IMR-90 (cell line): Measurements from ENCODE around the gene SGMS1. TPM values are rescaled to one million over a fixed set of nuclear protein-coding genes. Genes with fewer than 3 reads are reported as not detected.

ENCODE experiments used
- ATAC-seq: fragments of 200-7000 bp; cut with Tn5 transposase; 2 replicates; pipeline ENCODE4 v1.9.1; 2020; ENCODE audit warnings: low read depth, mild to moderate bottlenecking, moderate library complexity
- BruUV-seq: library from RNA; stranded (reverse); fragments of 400-500 nt; replicated peaks from 2 replicates; lab custom pipeline; 2021; lab: Mats Ljungman, UMichigan
- CTCF ChIA-PET: fragments of 300-600 bp; formaldehyde crosslinking; extraction: SDS; loops from one replicate; lab custom pipeline; 2021; ENCODE audit warnings: antibody characterized with exemption; lab: Yijun Ruan, JAX
- POLR2A ChIA-PET: fragments of 300-600 bp; sonication (Branson Sonifier 250); formaldehyde crosslinking; loops from one replicate; lab custom pipeline; 2022; ENCODE audit warnings: antibody characterized with exemption; ENCODE audit not compliant: unreplicated experiment; lab: Charles Lee
- DNase-seq: peaks from one replicate; pipeline ENCODE4 v3.0.0; 2013
- H2AFZ ChIP-seq: replicated peaks from 2 replicates; pipeline ENCODE3; 2013; ENCODE audit warnings: low read length, mild to moderate bottlenecking; ENCODE audit not compliant: poor library complexity
- H2AK5ac ChIP-seq: 2 replicates; pipeline ENCODE4 v1.6.1; 2013; ENCODE audit warnings: low read depth, low read length, inconsistent platforms
- H2AK9ac ChIP-seq: replicated peaks from 2 replicates; pipeline ENCODE3; 2013; ENCODE audit warnings: mild to moderate bottlenecking, low read depth, low read length, moderate library complexity; ENCODE audit not compliant: poor library complexity
- H2BK120ac ChIP-seq: 2 replicates; pipeline ENCODE4 v1.6.1; 2013; ENCODE audit warnings: low read depth, low read length, inconsistent platforms
- H2BK15ac ChIP-seq: 3 replicates; pipeline ENCODE4 v1.6.1; 2013; ENCODE audit warnings: low read depth, low read length, inconsistent platforms
- H2BK20ac ChIP-seq: 2 replicates; pipeline ENCODE4 v1.6.1; 2013; ENCODE audit warnings: low read depth, mild to moderate bottlenecking, inconsistent platforms, low read length, moderate library complexity
- H2BK5ac ChIP-seq: 2 replicates; pipeline ENCODE4 v1.6.1; 2013; ENCODE audit warnings: mild to moderate bottlenecking, low read depth, low read length, inconsistent platforms; ENCODE audit not compliant: poor library complexity, severe bottlenecking
- H3K14ac ChIP-seq: replicated peaks from 2 replicates; pipeline ENCODE4 v1.6.1; 2013; ENCODE audit warnings: low read depth, low read length, inconsistent platforms
- H3K18ac ChIP-seq: 2 replicates; pipeline ENCODE4 v1.6.1; 2013; ENCODE audit warnings: low read depth, low read length, control low read depth
- H3K23ac ChIP-seq: 2 replicates; pipeline ENCODE4 v1.6.1; 2013; ENCODE audit warnings: low read depth, low read length, inconsistent platforms
- H3K27ac ChIP-seq: 2 replicates; pipeline ENCODE4 v1.5.1; 2013; ENCODE audit warnings: mild to moderate bottlenecking, control low read depth, low read length; ENCODE audit not compliant: insufficient read depth
- H3K27me3 ChIP-seq: 2 replicates; pipeline ENCODE4 v1.6.1; 2013; ENCODE audit warnings: low read length; ENCODE audit not compliant: control insufficient read depth, insufficient read depth
- H3K36me3 ChIP-seq: 2 replicates; pipeline ENCODE4 v1.6.1; 2013; ENCODE audit warnings: low read length, mixed read lengths; ENCODE audit not compliant: control insufficient read depth, insufficient read depth
- H3K4ac ChIP-seq: 2 replicates; pipeline ENCODE4 v1.6.1; 2013; ENCODE audit warnings: low read depth, low read length, inconsistent platforms
- H3K4me1 ChIP-seq: 2 replicates; pipeline ENCODE4 v1.6.1; 2013; ENCODE audit warnings: low read length, mixed read lengths; ENCODE audit not compliant: control insufficient read depth, insufficient read depth
- H3K4me2 ChIP-seq: 2 replicates; pipeline ENCODE4 v1.6.1; 2013; ENCODE audit warnings: low read depth, mild to moderate bottlenecking, control low read depth, low read length, moderate library complexity
- H3K4me3 ChIP-seq: 2 replicates; pipeline ENCODE4 v1.5.1; 2013; ENCODE audit warnings: low read depth, mild to moderate bottlenecking, control low read depth, low read length, moderate library complexity; ENCODE audit not compliant: insufficient read depth
- H3K56ac ChIP-seq: 2 replicates; pipeline ENCODE4 v1.6.1; 2013; ENCODE audit warnings: low read length, inconsistent platforms; ENCODE audit not compliant: insufficient read depth; ENCODE audit errors: extremely low read depth
- H3K79me1 ChIP-seq, 2 experiments: 2 replicates each; pipeline ENCODE4 v1.6.1; 2013; ENCODE audit warnings: low read length in 2 of 2, inconsistent platforms in 1 of 2, low read depth in 1 of 2
- H3K9ac ChIP-seq: 2 replicates; pipeline ENCODE4 v1.6.1; 2013; ENCODE audit warnings: low read depth, low read length, control low read depth
- H3K9me1 ChIP-seq: 2 replicates; pipeline ENCODE4 v1.6.1; 2013; ENCODE audit warnings: low read length, inconsistent platforms; ENCODE audit not compliant: insufficient read depth
- H3K9me3 ChIP-seq: 2 replicates; pipeline ENCODE4 v1.6.1; 2013; ENCODE audit warnings: low read length; ENCODE audit not compliant: control insufficient read depth, insufficient read depth
- H4K20me1 ChIP-seq: 2 replicates; pipeline ENCODE4 v1.6.1; 2013; ENCODE audit warnings: low read length, inconsistent platforms; ENCODE audit not compliant: insufficient read depth
- H4K5ac ChIP-seq: 2 replicates; pipeline ENCODE4 v1.6.1; 2013; ENCODE audit warnings: mild to moderate bottlenecking, low read depth, low read length, control low read depth
- H4K8ac ChIP-seq, 2 experiments: 2 replicates each; pipeline ENCODE4 v1.6.1; 2013; ENCODE audit warnings: low read depth in 2 of 2, low read length in 2 of 2, control low read depth in 1 of 2, inconsistent platforms in 1 of 2
- H4K91ac ChIP-seq: 2 replicates; pipeline ENCODE4 v1.6.1; 2013; ENCODE audit warnings: low read depth, low read length, inconsistent platforms; ENCODE audit not compliant: insufficient read depth
- BHLHE40 ChIP-seq: fragments of 150-350 bp; IDR thresholded peaks from 2 replicates; pipeline ENCODE4 v1.6.1; 2016; ENCODE audit warnings: mild to moderate bottlenecking, low read depth, low read length
- CEBPB ChIP-seq: IDR thresholded peaks from 2 replicates; pipeline ENCODE4 v1.6.1; 2012; ENCODE audit warnings: low read depth, low read length, improper control_type of control experiment
- CHD1 ChIP-seq: IDR thresholded peaks from 2 replicates; pipeline ENCODE4 v1.6.1; 2012; ENCODE audit warnings: low read depth, low read length, improper control_type of control experiment
- CTCF ChIP-seq: conservative IDR thresholded peaks from 2 replicates; pipeline ENCODE4 v1.5.1; 2012; ENCODE audit warnings: mild to moderate bottlenecking, low read depth, low read length, improper control_type of control experiment
- ELK1 ChIP-seq: fragments of 150-350 bp; IDR thresholded peaks from 2 replicates; pipeline ENCODE4 v1.6.1; 2016; ENCODE audit warnings: low read depth, mild to moderate bottlenecking, low read length, moderate library complexity, borderline replicate concordance
- FOS ChIP-seq: fragments of 150-350 bp; IDR thresholded peaks from 2 replicates; pipeline ENCODE4 v1.6.1; 2016; ENCODE audit warnings: low read depth, low read length
- MAFK ChIP-seq: IDR thresholded peaks from 2 replicates; pipeline ENCODE4 v1.6.1; 2012; ENCODE audit warnings: low read depth, low read length, improper control_type of control experiment
- MAZ ChIP-seq: IDR thresholded peaks from 2 replicates; pipeline ENCODE4 v1.6.1; 2012; ENCODE audit warnings: low read depth, mild to moderate bottlenecking, low read length, improper control_type of control experiment, moderate library complexity, borderline replicate concordance
- MXI1 ChIP-seq: IDR thresholded peaks from 2 replicates; pipeline ENCODE4 v1.6.1; 2012; ENCODE audit warnings: low read depth, mild to moderate bottlenecking, low read length, moderate library complexity, borderline replicate concordance
- NFE2L2 ChIP-seq: fragments of 150-350 bp; IDR thresholded peaks from 2 replicates; pipeline ENCODE4 v1.6.1; 2016; ENCODE audit warnings: low read depth, mild to moderate bottlenecking, low read length
- POLR2A ChIP-seq: IDR thresholded peaks from 2 replicates; pipeline ENCODE4 v1.6.1; 2012; ENCODE audit warnings: mild to moderate bottlenecking, low read depth, low read length
- RAD21 ChIP-seq: IDR thresholded peaks from 2 replicates; pipeline ENCODE4 v1.6.1; 2012; ENCODE audit warnings: low read length, improper control_type of control experiment
- RCOR1 ChIP-seq: IDR thresholded peaks from 2 replicates; pipeline ENCODE4 v1.6.1; 2012; ENCODE audit warnings: mild to moderate bottlenecking, low read length, improper control_type of control experiment; ENCODE audit not compliant: insufficient replicate concordance
- RFX5 ChIP-seq: IDR thresholded peaks from 2 replicates; pipeline ENCODE4 v1.8.0; 2012; ENCODE audit warnings: low read depth, mild to moderate bottlenecking, low read length, moderate library complexity
- SMC3 ChIP-seq: fragments of 150-350 bp; IDR thresholded peaks from 2 replicates; pipeline ENCODE4 v1.6.1; 2016; ENCODE audit warnings: low read depth, mild to moderate bottlenecking, antibody characterized with exemption, low read length, moderate library complexity
- USF2 ChIP-seq: fragments of 150-350 bp; IDR thresholded peaks from 2 replicates; pipeline ENCODE4 v1.6.1; 2017; ENCODE audit warnings: mild to moderate bottlenecking, antibody characterized with exemption, low read length, low read depth
- WGBS, 2 experiments: methylation state at CpG; one replicate each; pipeline versions ENCODE4 v1.1.5 to v1.1.7; 2013; ENCODE audit warnings: missing lambda C conversion rate in 2 of 2; ENCODE audit not compliant: insufficient read length in 1 of 2; ENCODE audit errors: extremely low coverage in 2 of 2; 5-methylcytosine and 5-hydroxymethylcytosine counted together
- dilution Hi-C: fragments of 300-500 bp; cut with HindIII; formaldehyde crosslinking; loops from one replicate; pipeline ENCODE4 v1.14.3; 2018; ENCODE audit warnings: low sequenced_read_pairs; ENCODE audit not compliant: unreplicated experiment
- in situ Hi-C: fragments of 300-500 bp; cut with MboI; formaldehyde crosslinking; loops from 3 replicates; pipeline ENCODE4 v1.14.3; 2019; ENCODE audit warnings: low sequenced_read_pairs, inconsistent platforms, mixed read lengths
- intact Hi-C: fragments of 100-400 bp; cut with micrococcal nuclease; formaldehyde crosslinking; loops from 2 replicates; pipeline ENCODE4 v1.10.0; 2022
- polyA plus RNA-seq, 3 experiments: library from polyadenylated mRNA; depleted of rRNA; stranded (reverse); fragments of >200 nt; gene quantifications; 2 replicates each; pipeline ENCODE4 v1.2.3, GENCODE V29; 2012; ENCODE audit warnings: low replicate concordance in 1 of 3
- total RNA-seq: library from RNA; depleted of rRNA; stranded (reverse); fragments of >200 nt; gene quantifications from 2 replicates; pipeline ENCODE4 v1.2.3, GENCODE V29; 2012

The SGMS1 gene
- total and polyA plus RNA-seq, 2 of the 4 experiments (the other 2 are of a cell fraction), result 9.8 to 30.8 TPM

GRCh38 chr10:50304660-50305059, 319.1 kb downstream of the SGMS1 start:
- H4K5ac ChIP-seq, result no peak overlapping the region
- H3K9me3 ChIP-seq, result no peaks in the 10 kb centered on the region
- H2BK5ac ChIP-seq, result no peak overlapping the region
- H3K9me1 ChIP-seq, result no peaks in the 10 kb centered on the region
- no peak overlapping the region for H3K56ac ChIP-seq
- H3K14ac ChIP-seq, result no peak overlapping the region
- no peaks in the 10 kb centered on the region; a peak in 1 of 4 replicates for H3K79me1 ChIP-seq
- no peak overlapping the region for H2BK20ac ChIP-seq
- POLR2A ChIA-PET, result no interaction called here
- H2BK15ac ChIP-seq, result no peak overlapping the region
- dilution Hi-C loops, result no loop called here
- CTCF ChIA-PET, result no interaction called here
- no peaks in the 10 kb centered on the region for H3K27me3 ChIP-seq
- H3K36me3 ChIP-seq, result peaks cover 4% of the 10 kb centered on the region
- no peak overlapping the region for H2AFZ ChIP-seq
- 100% methylated on average over 3 of the region's 8 CpGs; no CpG with 5 or more reads in 1 of the 2 experiments for WGBS, 2 experiments
- no peak overlapping the region for H3K18ac ChIP-seq
- no peak overlapping the region for H3K23ac ChIP-seq
- no peak overlapping the region for H4K91ac ChIP-seq
- no peak overlapping the region for H2AK5ac ChIP-seq
- H4K8ac ChIP-seq, result no peak overlapping the region
- BruUV-seq, result no TSS peak
- ATAC-seq, result no peak
- no peak overlapping the region for H3K27ac ChIP-seq
- H3K4me1 ChIP-seq, result no peaks in the 10 kb centered on the region
- no peak overlapping the region for H3K4me2 ChIP-seq
- no peak overlapping the region for H3K4ac ChIP-seq
- H3K4me3 ChIP-seq, result no peak overlapping the region
- DNase-seq, result no peak
- H4K20me1 ChIP-seq, result no peaks in the 10 kb centered on the region
- no peak overlapping the region for H2BK120ac ChIP-seq
- H2AK9ac ChIP-seq, result no peak overlapping the region
- no peak overlapping the region for H3K9ac ChIP-seq
- intact Hi-C loops, result no loop called here
- in situ Hi-C loops, result no loop called here
- no peak for TF ChIP-seq RCOR1
- TF ChIP-seq FOS, result no peak
- no peak for TF ChIP-seq SMC3
- TF ChIP-seq MAFK, result no peak
- no peak for TF ChIP-seq USF2
- no peak for TF ChIP-seq MXI1
- TF ChIP-seq RFX5, result no peak
- TF ChIP-seq MAZ, result no peak
- no peak for TF ChIP-seq CEBPB
- no peak for TF ChIP-seq ELK1
- TF ChIP-seq POLR2A, result no peak
- TF ChIP-seq CHD1, result no peak
- TF ChIP-seq RAD21, result no peak
- no peak for TF ChIP-seq CTCF
- no peak for TF ChIP-seq NFE2L2
- TF ChIP-seq BHLHE40, result no peak
